HG02763 (cell line): ENCODE results near the gene C19orf81.
"Not testable (repeated sequence)": the region's sequence is repeated elsewhere in the genome, so short reads cannot be mapped to it uniquely, and the experiment has no call there.

Experiments used
- ATAC-seq: cut with Tn5 transposase; IDR thresholded peaks from one replicate; pipeline ENCODE4 v1.9.1; 2021; ENCODE audit warnings: mild to moderate bottlenecking, moderate library complexity; ENCODE audit not compliant: unreplicated experiment

Gene C19orf81

DNA sequence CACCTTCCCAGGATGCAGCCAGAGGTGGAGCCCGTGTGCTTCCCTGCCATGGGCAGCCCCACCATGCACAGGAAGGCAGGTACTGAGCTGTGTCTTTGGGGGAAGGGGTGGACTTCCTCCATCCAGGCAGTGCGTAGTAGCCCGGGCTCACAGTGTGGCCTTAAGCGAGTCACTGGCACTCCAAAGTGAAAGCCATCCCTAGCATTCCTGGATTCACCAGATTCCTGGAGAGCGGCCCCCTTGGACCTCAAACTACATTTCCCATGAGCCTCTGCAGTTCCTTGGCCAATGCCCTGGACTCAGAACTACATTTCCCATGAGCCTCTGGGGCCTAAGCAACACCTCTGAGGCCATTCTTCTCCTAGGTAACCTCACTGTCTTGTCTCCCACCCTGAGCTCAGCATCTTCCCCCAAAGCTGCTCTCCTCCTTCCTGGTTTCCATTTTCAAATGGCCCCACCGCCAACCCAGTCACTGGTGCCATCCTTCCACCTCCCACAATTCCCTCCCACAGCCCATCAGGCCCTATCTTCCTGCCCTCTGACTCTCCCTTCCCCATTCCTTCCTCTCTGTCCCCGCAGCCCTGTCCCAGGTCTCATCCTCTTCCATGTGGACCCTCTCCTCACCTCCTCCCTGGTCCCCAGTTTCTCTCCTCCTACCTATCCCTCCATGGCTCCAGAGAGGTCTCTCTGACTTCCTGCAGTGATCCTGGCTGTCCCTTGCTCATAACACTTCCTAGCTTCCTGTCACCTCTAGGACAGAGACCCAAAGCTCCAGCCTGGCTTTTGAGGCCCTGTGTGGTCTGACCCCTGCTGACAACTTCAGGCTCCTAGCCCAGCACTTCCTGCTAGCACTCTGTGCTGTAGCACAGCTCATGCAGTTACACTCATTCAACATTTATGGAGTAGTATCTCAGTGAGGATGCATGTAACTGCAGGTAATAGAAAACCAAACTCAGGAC lies at the start of gene C19orf81:
C19orf81 (plus strand) TSS at position 13 of the 959 bp plus-strand sequence; CDS start at position 13, 0 bp downstream.
- no peak for ATAC-seq

- no peak for ATAC-seq
Observed at GRCh38 chr19:50601407-50602088, 47.7 kb upstream of the C19orf81 start.

- no peak for ATAC-seq
Observed at GRCh38 chr19:50602089-50602422, 47.2 kb upstream of the C19orf81 start.

DNA sequence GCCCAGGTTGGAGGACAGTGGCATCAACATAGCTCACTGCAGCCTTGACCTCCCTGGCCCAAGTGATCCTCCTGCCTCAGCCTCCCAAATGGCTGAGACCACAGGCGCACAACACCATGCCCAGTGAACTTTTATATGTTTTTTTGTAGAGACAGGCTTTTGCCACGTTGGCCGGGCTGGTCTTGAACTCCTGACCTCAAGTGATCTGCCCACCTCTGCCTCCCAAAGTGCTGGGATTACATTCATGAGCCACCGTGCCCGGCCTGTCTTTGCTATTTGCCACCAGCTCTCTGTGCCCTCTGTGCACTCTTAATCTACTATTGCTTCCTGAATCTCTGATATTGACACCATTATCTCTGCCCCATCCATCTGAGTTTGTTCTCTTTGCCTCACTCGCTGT lies 46.7 kb upstream of the C19orf81 start:
- ATAC-seq: no peak

DNA sequence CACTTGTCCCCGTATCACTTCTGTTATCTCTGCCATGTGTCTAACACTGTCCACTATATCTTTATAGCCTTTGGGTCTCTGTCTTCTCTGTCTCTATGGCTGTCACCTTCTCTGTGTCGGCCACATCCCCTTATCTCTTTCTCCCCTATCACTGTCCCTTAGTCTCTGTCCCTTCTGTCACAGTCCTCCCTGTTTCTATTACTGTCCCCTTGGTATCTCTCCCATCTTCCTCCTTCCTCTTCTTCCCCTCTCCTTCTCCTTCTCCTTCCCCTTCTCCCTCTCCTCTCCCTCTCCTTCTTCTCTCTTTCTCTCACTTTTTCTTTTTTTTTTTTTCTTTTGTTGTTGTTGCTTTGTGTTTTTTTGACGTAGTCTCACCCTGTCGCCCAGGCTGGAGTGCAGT lies 46.3 kb upstream of the C19orf81 start:
- no peak for ATAC-seq

- not testable (repeated sequence) for ATAC-seq
Observed at GRCh38 chr19:50604264-50605073, 44.8 kb upstream of the C19orf81 start.

GRCh38 chr19:50606059-50606836 lies 43.0 kb upstream of the C19orf81 start:
- not testable (repeated sequence) for ATAC-seq

GRCh38 chr19:50607388-50607787 lies 41.9 kb upstream of the C19orf81 start:
- no peak for ATAC-seq

DNA sequence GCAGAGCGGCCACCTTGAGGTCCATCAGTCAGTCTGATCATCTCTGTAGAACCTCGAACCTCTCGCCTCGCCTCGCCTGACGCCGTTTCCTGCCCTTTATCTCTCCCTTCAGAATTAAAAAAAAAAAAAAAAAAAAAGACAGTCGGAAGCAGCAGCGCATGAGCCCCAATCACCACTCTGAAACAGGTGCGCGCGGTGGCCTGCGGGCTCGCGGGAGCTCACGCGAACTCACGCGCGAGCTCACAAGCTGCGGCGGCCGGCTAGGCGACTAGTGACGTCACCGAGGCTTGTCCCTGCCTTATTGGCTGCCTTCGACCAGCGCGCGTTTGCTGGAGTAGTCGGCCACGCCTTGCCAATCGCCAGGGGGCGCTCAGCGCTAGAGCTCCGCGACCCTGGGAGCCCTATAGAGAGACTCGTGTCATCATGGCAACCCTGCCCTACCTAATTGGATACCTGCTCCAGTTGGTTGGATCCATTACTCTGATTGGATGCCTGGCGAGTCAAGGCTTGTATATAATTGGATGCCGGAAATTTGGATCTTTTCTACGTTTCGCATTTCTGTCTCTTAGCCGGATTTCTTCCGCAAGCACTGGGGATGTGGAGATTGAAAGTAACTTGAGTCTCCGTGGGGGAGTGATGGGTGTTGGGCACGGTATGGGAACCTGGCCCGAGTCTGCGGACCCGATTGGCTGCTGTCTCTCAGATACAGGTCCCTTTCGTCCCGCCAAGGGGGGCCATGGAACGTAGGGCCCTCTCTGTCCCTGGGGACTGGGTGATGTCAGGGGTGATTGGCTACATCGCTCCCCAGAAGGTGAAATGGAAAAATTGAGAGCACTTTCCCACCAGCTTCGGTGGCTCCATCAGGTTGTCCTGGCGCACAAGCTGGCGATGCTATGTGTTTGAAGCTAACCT lies 41.1 kb upstream of the C19orf81 start:
- no peak for ATAC-seq

GRCh38 chr19:50612504-50613404 lies 36.5 kb upstream of the C19orf81 start:
- not testable (repeated sequence) for ATAC-seq

- ATAC-seq: not testable (repeated sequence)
Observed at GRCh38 chr19:50618379-50618778, 30.9 kb upstream of the C19orf81 start.

DNA sequence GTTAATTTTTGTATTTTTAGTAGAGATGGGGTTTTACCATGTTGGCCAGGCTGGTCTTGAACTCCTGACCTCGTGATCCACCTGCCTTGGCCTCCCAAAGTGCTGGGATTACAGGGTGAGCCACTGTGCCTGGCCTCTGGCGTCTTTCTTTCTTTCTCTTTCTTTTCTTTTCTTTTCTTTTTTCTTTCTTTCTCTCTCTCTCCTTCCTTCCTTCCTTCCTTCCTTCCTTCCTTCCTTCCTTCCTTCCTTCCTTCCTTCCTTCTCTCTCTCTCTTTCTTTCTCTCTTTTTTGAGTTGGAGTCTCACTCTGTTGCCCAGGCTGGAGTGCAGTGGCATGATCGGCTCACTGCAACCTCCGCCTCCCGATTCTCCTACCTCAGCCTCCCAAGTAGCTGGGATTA lies 30.1 kb upstream of the C19orf81 start:
- ATAC-seq: not testable (repeated sequence)

- ATAC-seq: not testable (repeated sequence)
Observed at GRCh38 chr19:50620394-50620906, 28.8 kb upstream of the C19orf81 start.

DNA sequence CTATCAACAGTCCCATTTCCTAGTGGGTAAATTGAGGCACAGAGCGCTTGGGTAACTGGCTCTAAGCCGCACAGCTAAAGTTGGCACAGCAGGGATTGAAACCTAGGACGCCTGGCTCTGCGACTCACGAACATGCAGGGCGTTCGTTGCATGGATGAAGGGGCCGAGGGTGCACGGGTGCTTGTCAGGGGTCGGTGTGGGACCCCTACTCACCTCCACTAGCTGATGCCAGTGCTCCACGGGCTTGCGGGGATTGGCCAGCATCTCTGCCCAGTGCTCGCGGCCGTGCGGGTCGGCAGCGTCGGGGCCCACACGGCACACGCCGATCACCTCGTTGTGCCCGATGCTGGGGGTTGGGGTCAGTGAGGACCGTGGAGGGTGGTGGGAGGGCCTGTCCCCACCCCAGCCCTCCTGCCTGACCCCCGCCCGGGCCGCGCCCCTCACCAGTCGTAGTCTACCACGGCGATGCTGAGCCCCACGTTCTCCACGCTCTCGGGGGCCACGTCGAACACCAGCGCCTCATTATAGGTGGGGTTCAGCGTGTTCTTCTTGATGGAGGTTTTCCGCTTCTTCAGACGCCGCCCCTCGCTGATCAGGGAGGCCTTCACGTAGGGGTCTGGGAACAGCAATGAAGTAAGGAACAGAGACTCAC lies 24.2 kb upstream of the C19orf81 start:
- ATAC-seq: no peak

DNA sequence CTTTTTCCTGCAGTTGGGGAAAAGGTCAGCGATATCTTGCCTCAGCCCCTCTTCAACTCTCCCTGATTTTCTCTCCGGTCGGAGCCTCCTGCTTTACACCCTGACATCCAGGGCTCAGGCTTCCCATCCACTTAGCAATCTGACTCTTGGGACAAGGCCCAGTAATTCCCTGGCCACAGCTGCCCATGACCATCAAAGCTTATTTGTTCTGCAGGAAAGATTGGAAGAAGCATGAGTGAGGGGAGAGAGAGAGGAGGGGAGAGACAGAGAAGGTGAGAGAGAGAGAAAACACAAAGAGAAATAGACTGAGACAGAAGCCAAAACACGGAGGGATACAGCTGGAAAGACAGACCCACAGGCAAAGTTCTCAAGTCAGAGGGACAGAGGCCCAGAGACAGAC lies 23.2 kb upstream of the C19orf81 start:
- ATAC-seq: no peak

GRCh38 chr19:50626795-50627194 lies 22.4 kb upstream of the C19orf81 start:
- no peak for ATAC-seq

GRCh38 chr19:50628146-50628545 lies 21.1 kb upstream of the C19orf81 start:
- no peak for ATAC-seq

- no peak for ATAC-seq
Observed at GRCh38 chr19:50628551-50628950, 20.7 kb upstream of the C19orf81 start.
